Measurements from ENCODE around the gene MIPOL1.
A peak's percentile ranks its signal among the peaks of the same experiment; 100 is the strongest.
"Not testable (repeated sequence)": the region's sequence is repeated elsewhere in the genome, so short reads cannot be mapped to it uniquely, and the experiment has no call there.

The MIPOL1 gene

DNA sequence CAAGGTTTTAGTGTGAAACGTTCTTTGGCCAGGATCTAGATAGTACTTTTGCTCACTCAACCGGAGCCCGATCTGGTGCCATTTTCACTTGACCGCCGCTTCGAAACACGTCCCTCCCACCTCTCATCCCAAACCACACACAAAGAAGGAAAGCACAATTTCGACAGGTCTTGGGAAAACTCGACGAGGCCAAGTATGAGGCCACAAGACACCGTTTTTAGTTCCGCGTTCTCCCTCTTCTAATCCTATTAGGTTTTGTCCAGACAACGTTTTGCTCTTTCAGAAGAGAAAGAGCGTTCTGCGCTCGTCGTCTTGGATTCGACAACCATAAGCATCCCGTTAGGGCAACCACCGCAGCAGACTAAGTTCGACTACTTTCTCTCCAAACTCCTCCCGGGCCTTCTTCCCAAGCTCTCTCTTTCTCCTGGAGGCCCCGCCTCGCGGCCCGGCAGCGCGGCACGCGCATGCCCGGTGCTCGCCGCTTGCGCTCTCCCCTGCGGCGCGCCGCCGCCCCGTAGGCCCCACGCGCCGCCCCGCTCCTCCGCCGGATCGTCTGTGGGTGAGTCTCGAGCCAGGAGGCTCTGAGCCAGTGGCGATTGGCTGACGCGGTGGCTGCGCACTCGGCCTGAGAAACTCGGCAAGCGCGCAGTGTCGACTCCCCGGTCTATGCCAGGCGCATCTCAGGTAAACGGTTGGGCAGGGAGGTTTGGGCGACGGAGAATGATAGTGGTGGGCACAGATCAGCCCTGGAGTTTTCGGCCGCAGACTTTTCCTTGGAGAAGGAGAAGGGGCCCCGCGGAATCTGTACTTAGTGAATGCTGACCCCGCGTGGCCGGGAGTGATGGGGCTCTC, at the start of gene MIPOL1:
Gene MIPOL1 (plus strand): TSS at position 517 of the 852 bp plus-strand sequence. CDS start 49,952 bp downstream, outside the sequence.
- no peaks in the 10 kb centered on the region for H3K36me3 Mint-ChIP-seq (ENCODE audit: low read depth)
- peaks cover 31% of the 10 kb centered on the region for H3K27me3 Mint-ChIP-seq
- H3K4me1 Mint-ChIP-seq (ENCODE audit: low read depth): peaks cover 14% of the 10 kb centered on the region
- H3K27ac Mint-ChIP-seq: no peak within 1 kb of the TSS
- H3K9me3 Mint-ChIP-seq: no peaks in the 10 kb centered on the region
- peak within 1 kb of the TSS; percentile 73 for H3K4me3 Mint-ChIP-seq
- intact Hi-C loops (cut with micrococcal nuclease): no loop called here

DNA sequence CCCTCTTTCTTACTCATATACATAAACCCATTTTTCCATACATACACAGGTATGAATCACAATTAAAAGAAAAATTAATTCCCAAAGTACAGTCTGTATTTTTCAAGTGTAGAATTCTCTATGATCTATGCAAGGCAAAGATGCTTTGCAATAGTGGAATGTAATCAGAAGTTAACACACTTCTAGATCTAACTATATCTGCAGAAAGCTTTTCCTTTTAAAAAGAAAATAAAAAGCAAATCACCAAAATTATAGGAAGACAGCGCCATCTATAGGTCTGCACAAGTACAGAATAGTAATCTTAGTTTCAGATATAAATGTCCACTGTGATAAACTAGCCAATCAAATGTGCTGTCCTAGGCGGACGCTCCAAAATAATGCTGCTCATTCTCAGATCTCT, 47.3 kb upstream of the MIPOL1 start:
- H3K27ac Mint-ChIP-seq: no peak overlapping the region
- intact Hi-C loops (cut with micrococcal nuclease): no loop called here

GRCh38 chr14:37153005-37153404, 44.7 kb upstream of the MIPOL1 start:
- H3K4me1 Mint-ChIP-seq (ENCODE audit: low read depth): no peaks in the 10 kb centered on the region

More for the DNA sequence above, 47.3 kb upstream of the MIPOL1 start:
- Mint-ChIP-seq H3K27me3 (no peaks in the 10 kb centered on the region), H3K9me3 (no peaks in the 10 kb centered on the region), H3K4me3 (no peak overlapping the region), H3K4me1 (ENCODE audit: low read depth) (peaks cover 18% of the 10 kb centered on the region), H3K36me3 (ENCODE audit: low read depth) (no peaks in the 10 kb centered on the region)

GRCh38 chr14:37153483-37153882, 44.3 kb upstream of the MIPOL1 start:
- H3K27ac Mint-ChIP-seq: no peak overlapping the region
- no peaks in the 10 kb centered on the region for H3K4me1 Mint-ChIP-seq (ENCODE audit: low read depth)
- no peak overlapping the region for H3K4me3 Mint-ChIP-seq
- H3K36me3 Mint-ChIP-seq (ENCODE audit: low read depth): no peaks in the 10 kb centered on the region
- peaks cover 3% of the 10 kb centered on the region for H3K27me3 Mint-ChIP-seq
- intact Hi-C loops (cut with micrococcal nuclease): no loop called here
- H3K9me3 Mint-ChIP-seq: no peaks in the 10 kb centered on the region

More at GRCh38 chr14:37153005-37153404, 44.7 kb upstream of the MIPOL1 start:
- no peak overlapping the region for H3K4me3 Mint-ChIP-seq
- no peaks in the 10 kb centered on the region for H3K36me3 Mint-ChIP-seq (ENCODE audit: low read depth)
- no peak overlapping the region for H3K27ac Mint-ChIP-seq
- H3K27me3 Mint-ChIP-seq: peaks cover 3% of the 10 kb centered on the region
- intact Hi-C loops (cut with micrococcal nuclease): no loop called here
- no peaks in the 10 kb centered on the region for H3K9me3 Mint-ChIP-seq

DNA sequence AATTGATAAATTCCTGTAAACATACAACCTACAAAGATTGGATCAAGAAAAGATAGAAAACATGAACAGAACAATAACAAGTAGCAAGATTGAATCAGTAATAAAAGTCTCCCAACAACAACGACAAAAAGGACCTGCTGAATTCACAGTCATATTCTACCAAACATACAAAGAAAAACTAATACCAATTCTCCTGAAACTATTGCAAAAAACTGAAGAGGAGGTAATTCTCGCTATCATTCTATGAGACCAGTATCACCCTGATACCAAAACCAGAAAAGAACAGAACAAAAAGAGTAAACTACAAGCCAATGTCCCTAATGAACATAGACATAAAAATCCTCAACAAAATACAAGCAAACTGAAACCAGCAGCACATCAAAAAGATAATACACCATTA, 39.8 kb upstream of the MIPOL1 start:
- intact Hi-C loops (cut with micrococcal nuclease): no loop called here
- no peaks in the 10 kb centered on the region for H3K4me1 Mint-ChIP-seq (ENCODE audit: low read depth)
- H3K4me3 Mint-ChIP-seq: no peak overlapping the region
- peaks cover 4% of the 10 kb centered on the region for H3K27me3 Mint-ChIP-seq
- no peak overlapping the region for H3K27ac Mint-ChIP-seq
- H3K36me3 Mint-ChIP-seq (ENCODE audit: low read depth): no peaks in the 10 kb centered on the region
- H3K9me3 Mint-ChIP-seq: no peaks in the 10 kb centered on the region

GRCh38 chr14:37162307-37162706, 35.4 kb upstream of the MIPOL1 start:
- H3K27me3 Mint-ChIP-seq; H3K4me3 Mint-ChIP-seq; H3K4me1 Mint-ChIP-seq (ENCODE audit: low read depth); H3K27ac Mint-ChIP-seq; intact Hi-C loops (cut with micrococcal nuclease); H3K36me3 Mint-ChIP-seq (ENCODE audit: low read depth); H3K9me3 Mint-ChIP-seq: not testable (repeated sequence)

- Mint-ChIP-seq H3K36me3 (ENCODE audit: low read depth) (no peaks in the 10 kb centered on the region), H3K27ac (no peak overlapping the region), H3K4me1 (ENCODE audit: low read depth) (no peaks in the 10 kb centered on the region), H3K9me3 (no peaks in the 10 kb centered on the region), H3K4me3 (no peak overlapping the region), H3K27me3 (peaks cover 16% of the 10 kb centered on the region)
- intact Hi-C loops (cut with micrococcal nuclease): no loop called here
These were observed 31.9 kb upstream of the MIPOL1 start for GRCh38 chr14:37165794-37166193.

DNA sequence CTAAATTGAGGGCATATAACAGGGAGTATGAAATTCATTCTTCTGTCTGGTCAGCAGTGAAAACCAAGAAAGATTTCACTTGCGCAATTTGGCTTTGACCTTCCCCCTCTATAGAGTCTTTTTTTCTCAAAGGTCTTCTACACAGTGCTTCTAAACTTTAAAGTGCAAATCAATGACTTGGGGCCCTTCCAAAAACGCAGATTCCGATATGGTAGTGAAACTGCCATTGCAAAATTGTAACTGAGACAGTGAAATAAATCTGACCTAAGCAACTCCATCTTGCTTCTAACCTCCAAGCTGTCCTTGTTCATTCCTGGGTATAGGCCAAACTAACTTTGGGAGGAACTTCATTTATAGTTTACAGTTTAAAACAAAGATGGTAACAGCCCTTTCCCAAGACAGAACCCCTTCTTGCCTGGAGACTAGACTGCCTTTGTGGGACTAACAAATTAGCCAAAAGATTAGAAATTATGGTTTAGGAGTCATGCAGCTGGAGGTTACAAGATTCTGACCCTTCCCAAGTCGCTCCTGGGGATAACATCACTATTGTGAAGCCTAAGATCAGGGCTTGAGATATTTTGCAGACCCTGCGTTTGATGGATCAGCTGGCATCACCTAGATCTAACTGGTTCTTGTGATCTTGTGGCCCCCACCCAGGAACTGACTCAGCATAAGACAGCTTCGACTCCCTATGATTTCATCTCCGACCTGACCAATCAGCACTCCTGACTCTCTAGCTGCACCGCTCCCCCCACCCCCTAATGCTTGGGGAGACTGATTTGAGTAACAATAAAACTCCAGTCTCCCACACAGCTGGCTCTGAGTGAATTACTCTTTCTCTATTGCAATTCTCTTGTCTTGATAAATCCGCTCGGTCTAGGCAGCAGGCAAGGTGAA, 30.3 kb upstream of the MIPOL1 start:
- H3K36me3 Mint-ChIP-seq (ENCODE audit: low read depth): no peaks in the 10 kb centered on the region
- peaks cover 24% of the 10 kb centered on the region for H3K27me3 Mint-ChIP-seq
- H3K4me3 Mint-ChIP-seq: no peak overlapping the region
- H3K9me3 Mint-ChIP-seq: no peaks in the 10 kb centered on the region
- H3K4me1 Mint-ChIP-seq (ENCODE audit: low read depth): no peaks in the 10 kb centered on the region
- H3K27ac Mint-ChIP-seq: no peak overlapping the region
- intact Hi-C loops (cut with micrococcal nuclease): no loop called here

DNA sequence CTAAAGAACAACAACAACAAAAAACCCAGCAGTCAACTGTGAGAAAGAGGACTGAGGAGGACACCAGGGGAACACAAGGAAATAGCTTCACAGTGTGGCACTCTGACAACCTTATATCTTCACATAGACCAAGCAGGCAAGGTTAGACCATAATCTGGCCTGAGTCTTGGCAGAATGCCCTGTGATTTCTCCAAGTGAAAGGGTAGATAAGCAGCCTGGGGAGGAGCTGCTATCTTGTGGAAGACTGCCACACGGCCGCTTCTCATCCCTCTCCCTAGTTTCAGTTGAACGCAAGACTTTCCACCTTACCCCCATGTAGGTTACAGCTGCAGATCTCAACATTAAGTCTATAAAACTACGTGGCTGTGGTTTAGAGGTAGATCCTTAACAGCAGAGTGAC, 29.0 kb upstream of the MIPOL1 start:
- no peak overlapping the region for H3K27ac Mint-ChIP-seq
- intact Hi-C loops (cut with micrococcal nuclease): no loop called here
- no peak overlapping the region for H3K4me3 Mint-ChIP-seq
- no peaks in the 10 kb centered on the region for H3K4me1 Mint-ChIP-seq (ENCODE audit: low read depth)
- H3K27me3 Mint-ChIP-seq: peaks cover 30% of the 10 kb centered on the region
- H3K9me3 Mint-ChIP-seq: no peaks in the 10 kb centered on the region
- H3K36me3 Mint-ChIP-seq (ENCODE audit: low read depth): no peaks in the 10 kb centered on the region

GRCh38 chr14:37170237-37170636, 27.5 kb upstream of the MIPOL1 start:
- Mint-ChIP-seq H3K27me3 (peaks cover 32% of the 10 kb centered on the region), H3K36me3 (ENCODE audit: low read depth) (no peaks in the 10 kb centered on the region), H3K4me1 (ENCODE audit: low read depth) (no peaks in the 10 kb centered on the region), H3K27ac (no peak overlapping the region), H3K4me3 (no peak overlapping the region), H3K9me3 (no peaks in the 10 kb centered on the region)
- intact Hi-C loops (cut with micrococcal nuclease): no loop called here

GRCh38 chr14:37170993-37171392, 26.7 kb upstream of the MIPOL1 start:
- H3K36me3 Mint-ChIP-seq (ENCODE audit: low read depth): no peaks in the 10 kb centered on the region
- H3K9me3 Mint-ChIP-seq: no peaks in the 10 kb centered on the region
- intact Hi-C loops (cut with micrococcal nuclease): no loop called here
- H3K27me3 Mint-ChIP-seq: peaks cover 32% of the 10 kb centered on the region
- H3K4me3 Mint-ChIP-seq: no peak overlapping the region
- no peaks in the 10 kb centered on the region for H3K4me1 Mint-ChIP-seq (ENCODE audit: low read depth)
- no peak overlapping the region for H3K27ac Mint-ChIP-seq

GRCh38 chr14:37171678-37172023, 26.1 kb upstream of the MIPOL1 start:
- intact Hi-C loops (cut with micrococcal nuclease): no loop called here
- Mint-ChIP-seq H3K9me3 (no peaks in the 10 kb centered on the region), H3K27ac (no peak overlapping the region), H3K27me3 (peaks cover 32% of the 10 kb centered on the region), H3K36me3 (ENCODE audit: low read depth) (no peaks in the 10 kb centered on the region), H3K4me1 (ENCODE audit: low read depth) (no peaks in the 10 kb centered on the region), H3K4me3 (no peak overlapping the region)

DNA sequence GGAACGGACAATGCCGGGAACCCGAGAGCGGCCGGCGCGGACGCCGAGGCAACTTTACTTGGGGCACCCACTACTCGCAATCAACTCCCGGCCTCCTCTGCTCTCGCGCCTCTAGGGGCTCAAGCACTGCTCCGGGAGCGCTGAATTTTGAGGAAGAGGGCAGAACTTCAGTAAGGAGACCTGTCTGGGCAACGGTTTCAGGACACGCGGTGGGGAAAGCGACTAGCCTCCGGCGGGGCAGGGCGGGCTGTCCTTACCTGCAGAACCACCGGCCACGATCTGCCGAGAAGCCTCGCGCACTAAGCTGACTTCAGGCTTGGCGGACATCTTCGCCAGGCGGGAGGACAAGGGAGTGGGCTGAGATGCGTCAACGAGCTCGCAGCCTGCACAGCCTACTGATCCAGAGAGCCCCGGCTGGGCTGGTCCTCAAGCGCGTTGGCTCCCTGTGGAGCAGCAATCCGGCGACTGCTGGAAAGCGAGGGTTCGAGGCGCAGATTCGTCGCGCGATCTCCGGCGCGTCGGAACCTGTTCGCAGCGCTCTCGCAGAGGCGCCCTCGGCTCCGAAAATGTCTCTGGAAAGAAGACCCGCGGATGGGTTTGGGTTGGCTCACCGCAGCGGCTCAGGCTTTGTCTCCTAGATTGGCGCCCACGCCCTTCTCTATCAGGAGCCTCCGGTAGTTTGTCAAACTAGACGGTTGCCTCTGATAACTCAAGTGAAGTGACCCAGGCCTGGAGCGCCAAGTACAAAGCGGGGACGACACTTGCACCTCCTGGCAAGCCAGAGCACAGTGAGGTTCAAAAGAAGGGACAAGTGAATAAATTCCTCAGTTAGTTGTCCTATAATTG, 25.5 kb upstream of the MIPOL1 start, which contains the start of gene SLC25A21:
Gene SLC25A21 (minus strand): TSS at position 583 of the 846 bp plus-strand sequence.
- Mint-ChIP-seq H3K4me3 (no peak within 1 kb of the TSS), H3K27ac (no peak within 1 kb of the TSS), H3K27me3 (peaks cover 32% of the 10 kb centered on the region), H3K4me1 (ENCODE audit: low read depth) (no peaks in the 10 kb centered on the region), H3K36me3 (ENCODE audit: low read depth) (no peaks in the 10 kb centered on the region), H3K9me3 (no peaks in the 10 kb centered on the region)
- intact Hi-C loops (cut with micrococcal nuclease): no loop called here

Measured in dendritic cell treated with granulocyte-macrophage colony-stimulating factor and Interleukin-4, amounts not matched to agents 40 ng/mL and 50 ng/mL, for 4 days (primary cell).